WTC11 (cell line): Measurements from ENCODE around the gene LGMN.

Experiments
- ATF1 ChIP-seq: sonication (generic); formaldehyde crosslinking; IDR thresholded peaks from 2 replicates; pipeline ENCODE4 v1.8.1; 2023; ENCODE audit warnings: mild to moderate bottlenecking, moderate library complexity, missing genetic modification reagents
- CREB1 ChIP-seq: sonication (generic); formaldehyde crosslinking; IDR thresholded peaks from 2 replicates; pipeline ENCODE4 v1.8.0; 2023; ENCODE audit warnings: mild to moderate bottlenecking, missing genetic modification reagents
- CTCF ChIP-seq: fragments of 200-600 bp; IDR thresholded peaks from 2 replicates; pipeline ENCODE4 v1.8.0; 2022; ENCODE audit warnings: antibody characterized with exemption
- HMGA2 ChIP-seq: fragments of 250-450 bp; sonication (Bioruptor Pico); IDR thresholded peaks from 2 replicates; pipeline ENCODE4 v1.4.0; 2021; ENCODE audit warnings: mild to moderate bottlenecking, moderate library complexity
- IRF1 ChIP-seq: sonication (generic); formaldehyde crosslinking; IDR thresholded peaks from 2 replicates; pipeline ENCODE4 v1.8.0; 2023; ENCODE audit warnings: missing genetic modification reagents
- MYBL2 ChIP-seq: sonication (generic); formaldehyde crosslinking; IDR thresholded peaks from 2 replicates; pipeline ENCODE4 v1.8.1; 2023; ENCODE audit warnings: mild to moderate bottlenecking, moderate library complexity, missing genetic modification reagents
- NFYB ChIP-seq: sonication (generic); formaldehyde crosslinking; conservative IDR thresholded peaks from 2 replicates; pipeline ENCODE4 v1.8.0; 2022; ENCODE audit warnings: low read depth, missing genetic modification reagents
- NR1H2 ChIP-seq: sonication (generic); formaldehyde crosslinking; IDR thresholded peaks from 2 replicates; pipeline ENCODE4 v1.9.0; 2021; ENCODE audit warnings: mild to moderate bottlenecking, moderate library complexity, missing genetic modification reagents
- NR2C2 ChIP-seq: sonication (generic); formaldehyde crosslinking; IDR thresholded peaks from 2 replicates; pipeline ENCODE4 v1.8.0; 2022; ENCODE audit warnings: mild to moderate bottlenecking, missing genetic modification reagents
- NR3C1 ChIP-seq: sonication (generic); formaldehyde crosslinking; conservative IDR thresholded peaks from 2 replicates; pipeline ENCODE4 v1.8.1; 2023; ENCODE audit warnings: low read depth, mild to moderate bottlenecking, missing genetic modification reagents
- SOX15 ChIP-seq: fragments of 250-450 bp; sonication (Bioruptor Pico); IDR thresholded peaks from 2 replicates; pipeline ENCODE4 v1.9.0; 2021; ENCODE audit warnings: mild to moderate bottlenecking
- TCF7 ChIP-seq: sonication (generic); formaldehyde crosslinking; IDR thresholded peaks from 2 replicates; pipeline ENCODE4 v1.8.0; 2022; ENCODE audit warnings: mild to moderate bottlenecking, low read depth, missing genetic modification reagents, moderate library complexity

GRCh38 chr14:92755495-92755894 is 7.1 kb upstream of the LGMN start:
- TF ChIP-seq ATF1 (CRISPR knock-in tag): no peak
- no peak for TF ChIP-seq TCF7 (CRISPR knock-in tag)
- no peak for TF ChIP-seq NFYB
- TF ChIP-seq SOX15: no peak
- TF ChIP-seq NR2C2: no peak
- no peak for TF ChIP-seq CTCF
- no peak for TF ChIP-seq MYBL2 (CRISPR knock-in tag)
- no peak for TF ChIP-seq IRF1 (CRISPR knock-in tag)
- TF ChIP-seq CREB1 (CRISPR knock-in tag): no peak
- no peak for TF ChIP-seq HMGA2 (CRISPR knock-in tag)
- TF ChIP-seq NR1H2: no peak
- TF ChIP-seq NR3C1 (CRISPR knock-in tag): no peak
